Body of pancreas (tissue), 4 donors: ENCODE results near the gene ATXN10.
"Not testable (repeated sequence)": the region's sequence is repeated elsewhere in the genome, so short reads cannot be mapped to it uniquely, and the experiment has no call there.

ENCODE experiments used
- CTCF ChIP-seq, 7 experiments: fragments of 450-650 bp in 4 of 7; fragments of 200-600 bp in 3 of 7; sonication (generic) in 3 of 7; IDR thresholded peaks; one replicate each; pipeline ENCODE4 v1.5.1; 2016 to 2019; ENCODE audit warnings: antibody characterized with exemption in 7 of 7
- POLR2A ChIP-seq, 3 donors: fragments of 450-650 bp; IDR thresholded peaks; one replicate each; pipeline ENCODE4 v1.6.1; 2016; ENCODE audit warnings: antibody characterized with exemption in 3 of 3, mild to moderate bottlenecking in 2 of 3

GRCh38 chr22:45670363-45670762 lies 1.3 kb upstream of the ATXN10 start:
- TF ChIP-seq CTCF, POLR2A (IDR thresholded peaks at IDR 0.05): not testable (repeated sequence)
